Measurements from ENCODE around the gene PRKACA. TPM values are rescaled to one million over a fixed set of nuclear protein-coding genes. Genes with fewer than 3 reads are reported as not detected.

PRKACA gene
- total RNA-seq, 1 donor from 2014 or later: 67.4 TPM

DNA sequence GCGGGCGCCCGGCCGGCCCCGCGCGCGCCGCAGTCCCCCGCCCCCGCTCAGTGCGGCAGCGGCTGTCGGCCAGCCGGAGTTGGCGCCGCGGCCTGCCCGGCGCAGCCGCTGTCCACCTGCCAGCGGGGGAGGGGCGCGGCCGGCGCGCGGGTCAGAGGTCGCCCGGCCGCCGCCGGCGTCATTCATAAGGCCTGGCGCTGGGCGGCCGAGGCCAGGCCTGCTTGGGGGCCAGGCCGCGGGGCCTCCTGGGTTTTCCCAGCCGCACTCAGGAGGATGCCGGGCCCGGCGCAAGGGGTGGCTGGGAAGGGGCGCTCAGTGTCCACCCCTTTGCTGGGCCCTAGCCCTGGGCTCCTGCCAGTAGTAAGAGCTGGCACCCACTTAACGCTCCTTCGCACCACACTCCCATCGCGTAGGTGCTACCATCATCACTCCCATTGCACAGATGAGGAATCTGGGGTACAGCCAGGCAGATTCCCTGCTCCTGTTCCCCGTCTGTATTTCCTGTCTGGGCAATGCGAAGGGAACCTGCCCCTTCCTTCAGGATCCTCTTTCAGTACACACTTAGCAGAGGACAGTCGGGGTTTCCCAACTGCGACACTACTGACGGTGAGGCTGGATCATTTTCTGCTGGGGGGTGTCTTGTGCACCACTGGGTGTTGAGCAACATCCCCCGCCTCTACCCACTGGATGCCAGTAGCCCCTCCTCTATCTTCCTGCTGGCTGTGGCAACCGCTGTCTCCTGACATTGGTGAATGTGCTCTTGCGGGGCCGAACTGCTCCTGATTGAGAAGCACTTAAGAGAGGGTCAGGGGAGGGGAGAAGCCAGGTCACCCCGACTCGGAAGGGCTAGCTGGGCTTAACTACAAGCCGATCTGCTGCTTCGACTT, 846 bp upstream of the PRKACA start:
- intact Hi-C loops (cut with micrococcal nuclease): no loop called here

DNA sequence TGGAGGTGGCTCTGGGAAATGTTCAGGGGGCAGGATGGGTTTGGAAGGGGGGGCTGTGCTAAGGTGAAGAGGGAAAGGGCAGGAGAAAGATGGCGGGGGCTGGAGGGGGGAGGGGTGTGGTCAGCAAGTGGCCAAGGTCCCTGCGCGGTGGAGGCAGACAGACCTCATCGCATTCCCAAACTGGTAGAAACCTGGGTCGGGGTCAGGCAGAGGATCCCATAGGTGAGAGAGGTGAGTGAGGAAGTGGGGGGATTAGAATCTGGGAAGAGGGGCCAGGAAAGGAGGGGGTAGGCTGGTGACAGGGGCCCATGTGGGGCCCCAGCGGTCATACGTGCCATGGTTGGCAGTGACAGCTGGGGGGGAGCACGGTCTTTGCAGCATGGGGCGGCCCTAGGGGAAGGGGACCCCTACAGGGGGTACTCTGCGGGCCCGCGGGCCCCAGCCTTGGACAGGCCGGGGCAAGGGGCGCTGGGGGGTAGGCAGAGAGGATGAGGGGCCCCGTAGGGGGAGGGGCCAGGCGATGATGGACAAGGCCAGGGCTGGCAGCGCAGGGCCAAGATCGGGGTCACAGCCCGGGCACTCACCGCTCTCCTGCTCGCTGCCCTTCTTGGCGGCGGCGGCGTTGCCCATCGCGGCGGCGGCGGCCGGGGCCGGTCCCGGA, 514 bp downstream of the PRKACA start:
- intact Hi-C loops (cut with micrococcal nuclease): loop anchor here (1.0 to 2.0 kb wide), 3 partner anchors 19 to 36 kb away; partner anchors contain the start of gene ASF1B

- intact Hi-C loops (cut with micrococcal nuclease): loop anchor here (2.0 kb wide), 1 partner anchor 36 kb away; no protein-coding TSS in a partner anchor
Measured at GRCh38 chr19:14116525-14116917, 1.0 kb downstream of the PRKACA start.

DNA sequence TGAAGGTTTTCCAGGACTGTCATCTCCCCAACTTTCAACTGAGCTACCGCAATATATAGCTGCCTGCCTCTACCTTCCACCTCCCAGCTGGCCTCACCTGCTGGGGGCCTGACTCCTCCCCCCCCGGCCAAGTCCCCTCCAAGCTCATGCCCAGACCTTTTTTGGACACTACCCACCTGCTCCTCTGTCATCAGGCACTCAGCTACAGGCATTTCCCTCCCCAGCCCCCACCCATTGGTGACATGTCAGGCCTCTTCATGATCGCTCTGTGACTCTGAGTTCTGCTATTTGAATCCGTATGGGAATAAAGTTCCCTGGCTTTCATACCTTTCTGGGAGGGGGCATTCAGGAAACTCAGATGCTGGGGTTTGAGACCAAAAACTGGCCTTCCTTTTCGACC, 1.8 kb downstream of the PRKACA start:
- intact Hi-C loops (cut with micrococcal nuclease): loop anchor here (1.0 to 2.0 kb wide), 2 partner anchors 35 to 235 kb away; no protein-coding TSS in a partner anchor

DNA sequence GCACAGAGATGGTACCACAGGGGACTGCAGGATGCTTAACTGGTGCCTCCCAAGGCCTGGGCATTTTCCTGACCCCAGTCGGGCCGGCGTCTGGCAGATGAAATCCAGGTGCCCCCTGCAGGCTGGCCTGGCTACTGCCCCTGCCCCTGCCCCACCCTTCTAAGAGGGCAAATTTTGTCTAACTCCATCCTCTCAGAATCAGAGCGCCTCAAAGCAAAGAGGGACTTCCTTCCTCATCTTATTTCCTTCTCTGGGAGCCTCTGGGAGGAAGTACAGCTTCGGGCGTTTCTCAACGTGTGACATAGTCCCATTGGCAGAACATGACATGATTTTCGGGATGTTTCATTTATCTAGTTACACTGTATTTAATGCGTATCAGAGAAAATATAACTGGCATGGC, 2.7 kb downstream of the PRKACA start:
- intact Hi-C loops (cut with micrococcal nuclease): loop anchor here (1.0 kb wide), 1 partner anchor 235 kb away; no protein-coding TSS in a partner anchor

- intact Hi-C loops (cut with micrococcal nuclease): no loop called here
Measured at GRCh38 chr19:14114439-14114838, 3.1 kb downstream of the PRKACA start.

DNA sequence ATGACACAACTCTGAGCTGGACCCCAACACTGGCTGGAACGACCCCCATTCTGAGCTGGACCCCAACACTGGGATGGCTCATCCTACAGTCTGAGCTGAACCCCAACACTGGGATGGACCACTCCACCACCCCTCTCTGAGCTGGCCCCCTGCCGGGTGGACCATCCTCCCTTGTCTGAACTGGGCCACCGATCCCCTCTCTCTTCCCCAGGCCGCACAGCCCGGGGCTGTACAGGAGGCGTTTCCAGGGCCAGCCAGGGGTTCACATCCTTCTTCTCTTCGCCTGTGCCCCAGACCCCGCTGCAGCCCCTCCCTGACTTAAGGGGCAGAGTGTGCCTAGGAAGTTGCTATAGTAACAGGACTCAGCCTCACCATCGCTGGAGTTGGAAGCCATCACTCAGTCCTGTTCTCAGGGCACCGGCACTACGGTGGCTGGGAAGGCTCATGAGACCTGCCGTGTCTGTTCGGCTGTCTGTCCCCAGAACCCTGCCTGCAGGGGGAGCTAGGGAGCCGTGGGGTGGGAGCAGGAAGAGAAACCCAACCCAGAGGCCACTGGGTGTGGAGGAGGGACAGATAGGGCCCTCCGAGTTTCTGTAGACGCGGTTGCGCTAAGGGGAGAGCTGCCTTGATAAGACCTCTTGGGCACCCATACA, 3.7 kb downstream of the PRKACA start:
- intact Hi-C loops (cut with micrococcal nuclease): no loop called here

DNA sequence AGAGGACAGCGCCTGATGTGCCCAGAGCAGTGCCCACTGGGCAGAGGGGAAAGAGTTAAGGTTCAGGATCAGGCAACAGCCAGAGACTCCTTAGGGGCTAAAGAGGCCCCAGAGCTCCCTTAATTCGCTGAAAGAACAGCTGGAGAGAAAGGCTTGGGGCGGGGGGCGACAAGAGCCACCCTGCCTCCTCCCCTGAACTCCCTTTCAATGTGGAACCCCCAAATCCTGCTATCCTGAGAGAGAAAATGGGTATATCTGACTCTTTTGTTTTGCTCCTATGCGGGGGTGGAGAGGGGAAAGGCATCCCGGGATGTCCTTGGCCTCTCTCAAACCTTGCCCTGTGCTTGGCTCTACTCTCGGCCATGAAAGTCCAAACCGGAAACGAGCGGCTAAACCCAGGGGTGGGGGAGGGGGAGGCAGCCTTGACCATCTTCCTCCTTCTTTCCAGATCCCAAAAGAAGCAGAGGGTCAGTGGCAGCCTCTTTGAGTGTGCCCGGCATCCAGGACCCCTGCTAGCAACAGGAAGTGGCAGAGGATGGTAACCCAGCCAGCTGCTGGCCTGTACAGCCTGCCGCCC, 4.7 kb downstream of the PRKACA start:
- intact Hi-C loops (cut with micrococcal nuclease): no loop called here

DNA sequence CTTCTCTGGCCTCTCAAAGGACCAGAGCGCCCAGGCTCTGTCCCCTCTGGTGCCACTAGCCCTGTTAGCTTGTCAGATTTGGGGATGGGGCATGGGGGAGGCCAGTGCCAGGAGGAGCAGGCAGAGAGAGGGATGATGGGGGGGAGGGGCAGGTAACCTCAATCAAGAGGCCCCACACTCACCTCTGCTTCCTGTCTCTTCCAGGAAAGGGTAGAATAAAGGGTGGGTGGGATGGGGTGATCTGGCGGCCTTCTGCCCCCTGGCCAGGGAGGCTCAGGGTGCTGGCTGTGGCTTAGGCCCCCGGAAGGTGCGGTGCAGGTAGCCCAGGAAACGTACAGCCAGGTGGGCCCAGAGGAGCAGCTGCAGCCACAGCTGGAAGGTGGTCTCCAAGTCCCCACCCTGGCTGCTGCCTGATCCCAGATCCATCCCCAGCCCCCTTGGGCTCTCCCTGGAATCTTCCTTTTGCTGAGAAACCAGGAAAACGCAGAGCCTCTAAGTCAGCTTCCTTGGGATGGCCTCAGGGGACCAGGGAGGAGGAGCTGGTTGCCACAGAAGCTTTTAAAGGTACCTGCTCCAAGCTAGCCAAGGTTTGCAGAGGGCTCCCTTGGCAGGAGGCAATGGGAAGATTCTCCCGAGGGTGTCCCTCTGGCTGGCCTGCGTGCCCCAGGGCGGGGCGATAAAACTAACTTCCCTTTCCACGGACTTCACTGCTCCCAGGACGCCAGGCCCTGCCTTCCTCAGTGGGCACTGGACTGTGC, 5.3 kb downstream of the PRKACA start:
- intact Hi-C loops (cut with micrococcal nuclease): no loop called here

DNA sequence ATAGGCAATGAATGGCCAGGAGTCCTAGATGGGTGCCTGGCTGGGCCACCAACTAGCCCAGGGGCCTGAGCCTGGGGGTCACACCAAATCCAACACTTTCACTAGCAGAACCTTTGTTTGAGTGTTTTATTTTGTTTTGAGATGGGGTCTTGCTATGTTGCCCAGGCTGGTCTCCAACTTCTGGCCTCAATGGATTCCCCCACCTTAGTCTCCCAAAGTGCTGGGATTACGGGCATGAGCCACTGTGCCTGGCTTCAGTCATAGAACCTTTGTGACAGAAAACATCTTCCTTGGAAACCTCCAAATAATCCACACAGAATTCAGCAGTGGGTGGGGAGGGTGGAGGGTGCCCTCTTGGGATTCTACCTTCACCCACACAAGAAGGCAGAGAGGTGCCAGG, 6.1 kb downstream of the PRKACA start:
- intact Hi-C loops (cut with micrococcal nuclease): no loop called here

DNA sequence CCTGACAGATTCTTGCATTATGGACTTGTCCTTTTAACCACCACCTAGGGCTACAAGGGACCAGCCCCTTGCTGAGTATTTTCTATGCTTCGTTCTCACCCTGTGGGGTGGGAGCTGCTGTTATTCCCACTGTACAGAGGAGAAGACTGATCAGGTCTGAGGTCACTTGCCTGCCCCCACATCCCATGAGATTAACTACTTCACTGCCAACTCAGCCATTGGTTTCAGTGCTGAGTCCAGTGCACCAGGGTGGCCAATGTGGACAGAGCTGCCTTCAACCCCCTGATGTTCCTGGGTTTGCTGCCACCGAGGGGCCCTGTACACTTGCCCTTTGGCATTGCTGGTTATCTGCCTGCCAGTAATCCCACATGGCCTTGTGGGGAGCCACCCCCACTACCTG, 6.9 kb downstream of the PRKACA start:
- intact Hi-C loops (cut with micrococcal nuclease): no loop called here

DNA sequence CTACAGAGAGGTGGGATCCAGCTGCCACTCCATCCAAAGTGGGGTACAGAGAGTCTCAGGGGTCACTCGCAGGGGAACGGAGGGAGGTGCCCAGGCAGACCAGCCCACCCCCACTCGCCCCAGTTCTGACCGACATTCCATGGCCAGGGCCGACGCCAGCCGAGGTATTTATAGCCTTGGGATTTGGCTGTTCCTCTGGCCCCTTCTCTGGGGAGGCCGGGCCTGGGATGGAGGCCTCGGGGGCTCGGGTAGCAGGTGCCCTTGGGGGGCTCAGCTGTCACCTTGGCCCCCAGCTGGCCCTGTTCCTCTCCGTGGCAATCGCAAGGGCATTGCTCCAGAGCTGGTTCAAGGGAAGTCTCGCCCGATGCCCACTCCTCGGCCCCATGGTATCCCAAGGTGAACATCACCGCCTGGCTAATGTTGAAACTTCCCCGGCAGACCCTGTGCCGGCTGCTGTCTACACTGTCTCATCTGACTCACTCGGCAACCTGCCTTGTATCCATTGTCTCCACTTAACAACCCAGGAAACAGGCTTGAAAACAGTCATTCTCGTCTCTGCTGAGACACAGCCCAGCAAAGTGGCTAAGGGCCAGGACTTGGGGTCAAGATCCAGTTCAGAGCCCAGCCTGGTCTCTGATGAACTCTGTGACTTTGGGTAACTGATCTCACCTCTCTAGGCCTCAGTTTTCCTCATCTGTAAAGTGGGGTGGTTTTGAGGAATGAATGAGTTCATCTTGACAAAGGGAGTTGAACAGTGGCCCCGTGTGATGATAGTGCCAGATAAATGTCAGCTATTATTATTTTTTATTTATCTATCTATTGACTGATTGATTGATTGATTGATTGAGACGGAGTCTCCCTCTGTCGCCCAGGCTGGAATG, 9.7 kb downstream of the PRKACA start:
- intact Hi-C loops (cut with micrococcal nuclease): no loop called here

GRCh38 chr19:14106840-14107239, 10.7 kb downstream of the PRKACA start:
- intact Hi-C loops (cut with micrococcal nuclease): no loop called here

DNA sequence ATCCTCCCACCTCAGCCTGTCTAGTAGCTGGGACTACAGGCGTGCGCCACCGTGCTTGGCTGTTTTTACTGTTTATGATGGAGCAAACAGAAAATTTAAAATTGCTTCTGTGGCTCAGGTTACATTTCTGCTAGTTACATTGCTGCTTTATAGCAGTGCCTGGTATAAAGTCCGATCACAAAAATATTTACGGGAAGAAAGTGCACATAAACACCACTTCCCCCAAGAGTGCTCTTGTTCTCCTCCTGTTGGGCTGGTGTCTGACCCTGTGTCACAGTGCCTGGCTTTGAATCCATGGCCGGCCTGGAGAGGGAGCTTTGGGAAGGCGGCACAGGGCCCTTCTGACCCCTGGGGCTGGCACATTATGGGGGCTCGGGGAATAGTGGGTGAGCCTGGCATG, 11.9 kb downstream of the PRKACA start:
- intact Hi-C loops (cut with micrococcal nuclease): no loop called here

- intact Hi-C loops (cut with micrococcal nuclease): no loop called here
Measured at GRCh38 chr19:14103310-14103709, 14.3 kb downstream of the PRKACA start.

GRCh38 chr19:14102756-14103155, 14.8 kb downstream of the PRKACA start:
- intact Hi-C loops (cut with micrococcal nuclease): no loop called here

- intact Hi-C loops (cut with micrococcal nuclease): no loop called here
Measured at GRCh38 chr19:14102102-14102696, 15.4 kb downstream of the PRKACA start.

DNA sequence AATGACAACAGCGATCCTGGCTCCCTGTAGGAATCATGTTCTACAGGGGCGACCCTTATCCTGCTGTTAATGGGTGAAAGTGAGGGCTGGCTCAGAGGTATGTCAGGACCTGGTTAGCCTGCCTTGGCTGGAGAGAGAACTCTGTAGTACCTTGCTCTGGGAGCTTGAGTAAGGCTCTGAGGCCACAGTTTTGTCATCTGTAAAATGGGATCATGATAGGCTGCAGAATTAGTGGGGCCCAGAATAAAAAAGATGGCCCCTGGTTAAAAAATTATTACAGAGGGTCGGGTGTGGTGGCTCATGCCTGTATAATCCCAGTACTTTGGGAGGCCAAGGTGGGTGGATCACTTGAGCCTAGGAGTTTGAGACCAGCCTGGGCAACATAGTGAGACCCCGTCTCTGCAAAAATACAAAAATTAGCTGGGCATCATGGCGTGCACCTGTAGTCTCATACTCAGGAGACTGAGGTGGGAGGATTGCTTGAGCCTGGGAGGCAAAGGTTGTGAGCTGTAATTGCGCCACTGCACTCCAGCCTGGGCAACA, 16.5 kb downstream of the PRKACA start:
- intact Hi-C loops (cut with micrococcal nuclease): no loop called here

GRCh38 chr19:14097532-14098151, 19.9 kb downstream of the PRKACA start:
- intact Hi-C loops (cut with micrococcal nuclease): no loop called here
